ENCODE measurements around the gene TADA3.

Gene TADA3

GRCh38 chr3:9809615-9810432, 17.6 kb upstream of the TADA3 start, which contains the start of gene TTLL3:
TSS of gene TTLL3 (plus strand) at chr3:9810262. CDS start at chr3:9810662, 400 bp downstream.
- DNase-seq, result peak; percentile 62

GRCh38 chr3:9809239-9809614, 17.0 kb upstream of the TADA3 start:
- peak; percentile 42 for DNase-seq

- peak; percentile 60 for DNase-seq
Measured at GRCh38 chr3:9808345-9809037, 16.2 kb upstream of the TADA3 start.

GRCh38 chr3:9807981-9808344, 15.7 kb upstream of the TADA3 start:
- no peak for DNase-seq

GRCh38 chr3:9806688-9807589, 14.7 kb upstream of the TADA3 start:
- DNase-seq, result no peak

GRCh38 chr3:9806137-9806536, 13.9 kb upstream of the TADA3 start:
- DNase-seq, result no peak

GRCh38 chr3:9804996-9805395, 12.7 kb upstream of the TADA3 start:
- no peak for DNase-seq

- DNase-seq, result no peak
Measured at GRCh38 chr3:9803494-9803893, 11.2 kb upstream of the TADA3 start.

GRCh38 chr3:9800529-9800928, 8.3 kb upstream of the TADA3 start:
- DNase-seq, result no peak

GRCh38 chr3:9797196-9797945, 5.1 kb upstream of the TADA3 start:
- DNase-seq, result no peak

GRCh38 chr3:9795207-9795606, 2.9 kb upstream of the TADA3 start:
- DNase-seq, result no peak

GRCh38 chr3:9794400-9794799, 2.1 kb upstream of the TADA3 start:
- no peak for DNase-seq

- no peak for DNase-seq
Measured at GRCh38 chr3:9793161-9793781, 998 bp upstream of the TADA3 start.

- DNase-seq, result no peak
Measured at GRCh38 chr3:9791790-9792404, 376 bp downstream of the TADA3 start.

- DNase-seq, result no peak
Measured at GRCh38 chr3:9791127-9791526, 1.1 kb downstream of the TADA3 start.

- no peak for DNase-seq
Measured at GRCh38 chr3:9787714-9788113, 4.6 kb downstream of the TADA3 start.

GRCh38 chr3:9786825-9787669, 5.2 kb downstream of the TADA3 start:
- no peak for DNase-seq

- no peak for DNase-seq
Measured at GRCh38 chr3:9786209-9786739, 6.0 kb downstream of the TADA3 start.

GRCh38 chr3:9785602-9786001, 6.7 kb downstream of the TADA3 start:
- no peak for DNase-seq

GRCh38 chr3:9784965-9785364, 7.3 kb downstream of the TADA3 start:
- no peak for DNase-seq
